Effector memory CD4-positive, alpha-beta T cell (primary cell): ENCODE measurements around the gene BTG4.

Source experiments
- DNase-seq, 3 donors: peaks; one replicate each; pipeline ENCODE4 v3.0.0-alpha.2; 2020
- H3K27ac ChIP-seq: 2 replicates; pipeline ENCODE4 v1.7.0; 2013; ENCODE audit warnings: mild to moderate bottlenecking, low read length, moderate library complexity; ENCODE audit not compliant: insufficient read depth, poor library complexity, severe bottlenecking
- H3K27me3 ChIP-seq: replicated peaks from 2 replicates; pipeline ENCODE4 v1.7.0; 2013; ENCODE audit warnings: mild to moderate bottlenecking, low read length; ENCODE audit not compliant: insufficient read depth, control insufficient read depth, poor library complexity, severe bottlenecking
- H3K36me3 ChIP-seq: 2 replicates; pipeline ENCODE4 v1.7.0; 2013; ENCODE audit warnings: mild to moderate bottlenecking, low read length, moderate library complexity; ENCODE audit not compliant: control insufficient read depth, insufficient read depth
- H3K4me1 ChIP-seq: 2 replicates; pipeline ENCODE4 v1.7.0; 2013; ENCODE audit warnings: low read length, mild to moderate bottlenecking; ENCODE audit not compliant: control insufficient read depth, insufficient read depth, poor library complexity, severe bottlenecking
- H3K4me3 ChIP-seq: 2 replicates; pipeline ENCODE4 v1.7.0; 2013; ENCODE audit warnings: low read length, low read depth, mild to moderate bottlenecking; ENCODE audit not compliant: insufficient read depth, poor library complexity, severe bottlenecking
- H3K9me3 ChIP-seq: 2 replicates; pipeline ENCODE4 v1.7.0; 2013; ENCODE audit warnings: mild to moderate bottlenecking, low read length, moderate library complexity; ENCODE audit not compliant: control insufficient read depth

BTG4 gene

GRCh38 chr11:111524056-111524455 lies 11.9 kb upstream of the BTG4 start:
- H3K27me3 ChIP-seq: peaks cover 3% of the 10 kb centered on the region
- DNase-seq: no peak
- no peak overlapping the region for H3K27ac ChIP-seq
- H3K4me1 ChIP-seq: no peaks in the 10 kb centered on the region
- H3K36me3 ChIP-seq: no peaks in the 10 kb centered on the region
- no peaks in the 10 kb centered on the region for H3K9me3 ChIP-seq
- no peak overlapping the region for H3K4me3 ChIP-seq

GRCh38 chr11:111523343-111523742 lies 11.2 kb upstream of the BTG4 start:
- DNase-seq: no peak
- Histone ChIP-seq H3K27ac (no peak overlapping the region), H3K4me1 (no peaks in the 10 kb centered on the region)

GRCh38 chr11:111522426-111522825 lies 10.2 kb upstream of the BTG4 start:
- no peak for DNase-seq
- Histone ChIP-seq H3K27me3 (peaks cover 3% of the 10 kb centered on the region), H3K27ac (no peak overlapping the region), H3K4me3 (no peak overlapping the region), H3K36me3 (no peaks in the 10 kb centered on the region), H3K4me1 (no peaks in the 10 kb centered on the region), H3K9me3 (no peaks in the 10 kb centered on the region)

More at GRCh38 chr11:111523343-111523742, 11.2 kb upstream of the BTG4 start:
- no peaks in the 10 kb centered on the region for H3K9me3 ChIP-seq
- peaks cover 3% of the 10 kb centered on the region for H3K27me3 ChIP-seq
- no peak overlapping the region for H3K4me3 ChIP-seq
- H3K36me3 ChIP-seq: no peaks in the 10 kb centered on the region

DNA sequence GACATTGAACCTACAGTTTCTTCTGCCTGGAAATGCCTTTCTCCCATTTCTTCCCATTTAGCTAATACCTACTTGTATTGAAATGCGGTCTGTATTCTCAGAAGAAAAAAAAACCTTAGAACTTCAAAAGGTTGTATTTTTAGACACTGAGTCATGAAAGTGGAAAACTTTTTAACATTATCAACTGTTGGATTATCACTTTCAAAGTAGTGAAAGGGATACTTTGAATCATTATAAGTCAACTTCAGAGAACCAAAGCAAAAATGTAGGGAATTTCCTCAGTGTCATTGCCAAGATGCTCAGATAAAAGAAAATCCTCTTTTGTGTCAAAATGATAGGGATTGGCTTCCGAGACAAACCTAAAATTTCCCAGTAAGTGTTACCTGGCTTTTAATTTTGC lies 8.9 kb upstream of the BTG4 start:
- Histone ChIP-seq H3K4me3 (no peak overlapping the region), H3K36me3 (no peaks in the 10 kb centered on the region), H3K4me1 (no peaks in the 10 kb centered on the region), H3K27ac (no peak overlapping the region), H3K9me3 (no peaks in the 10 kb centered on the region), H3K27me3 (peaks cover 3% of the 10 kb centered on the region)
- DNase-seq: no peak

DNA sequence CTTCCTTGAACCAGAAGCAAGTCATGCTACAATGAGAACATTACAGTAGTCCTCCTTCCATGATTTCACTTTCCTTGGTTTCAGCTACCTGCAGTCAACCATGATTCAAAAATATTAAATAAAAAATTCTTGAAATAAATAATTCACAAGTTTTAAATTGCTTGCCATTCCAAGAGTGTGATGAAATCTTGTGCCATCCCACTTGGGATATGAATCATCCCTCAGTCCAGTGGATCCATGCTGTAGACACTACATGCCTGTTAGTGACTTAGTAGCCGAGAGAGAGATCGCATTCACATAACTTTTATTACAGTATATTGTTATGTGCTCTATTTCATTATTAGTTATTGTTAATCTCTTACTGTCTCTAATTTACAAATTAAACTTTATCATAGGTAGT lies 8.4 kb upstream of the BTG4 start:
- H3K36me3 ChIP-seq: no peaks in the 10 kb centered on the region
- H3K9me3 ChIP-seq: no peaks in the 10 kb centered on the region
- H3K27ac ChIP-seq: no peak overlapping the region
- peaks cover 3% of the 10 kb centered on the region for H3K27me3 ChIP-seq
- no peaks in the 10 kb centered on the region for H3K4me1 ChIP-seq
- no peak overlapping the region for H3K4me3 ChIP-seq
- no peak for DNase-seq

GRCh38 chr11:111518668-111519067 lies 6.5 kb upstream of the BTG4 start:
- no peaks in the 10 kb centered on the region for H3K36me3 ChIP-seq
- no peak for DNase-seq
- no peak overlapping the region for H3K27ac ChIP-seq
- H3K4me3 ChIP-seq: no peak overlapping the region
- peaks cover 11% of the 10 kb centered on the region for H3K27me3 ChIP-seq
- H3K4me1 ChIP-seq: no peaks in the 10 kb centered on the region
- no peaks in the 10 kb centered on the region for H3K9me3 ChIP-seq

DNA sequence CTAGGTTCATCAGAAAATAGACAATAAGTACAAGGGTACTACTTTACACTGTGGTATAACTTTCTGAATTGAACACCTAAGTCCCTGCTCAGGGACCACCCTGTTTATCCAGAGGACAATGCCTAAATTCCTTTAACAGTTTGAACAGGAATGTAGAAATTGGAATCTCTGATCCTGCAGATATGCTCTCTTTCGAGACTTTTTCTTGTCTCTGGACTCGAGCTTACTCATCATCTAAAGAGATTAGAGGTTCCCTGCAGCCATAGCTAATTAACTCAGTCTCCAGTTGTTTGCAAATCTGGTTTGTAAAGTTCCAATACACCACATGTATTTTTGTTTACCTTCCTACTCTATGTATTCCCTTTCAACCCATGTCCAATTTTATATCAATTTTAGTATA lies 3.4 kb upstream of the BTG4 start:
- Histone ChIP-seq H3K4me1 (peaks cover 6% of the 10 kb centered on the region), H3K4me3 (no peak overlapping the region), H3K27me3 (peaks cover 30% of the 10 kb centered on the region), H3K27ac (no peak overlapping the region), H3K36me3 (no peaks in the 10 kb centered on the region), H3K9me3 (no peaks in the 10 kb centered on the region)
- DNase-seq: no peak

GRCh38 chr11:111514216-111515031 lies 2.2 kb upstream of the BTG4 start, which contains the start of gene HOATZ:
Gene HOATZ (plus strand): TSS chr11:111514778. CDS start chr11:111514785, 7 bp downstream.
- H3K4me3 ChIP-seq: no peak within 1 kb of the TSS

DNA sequence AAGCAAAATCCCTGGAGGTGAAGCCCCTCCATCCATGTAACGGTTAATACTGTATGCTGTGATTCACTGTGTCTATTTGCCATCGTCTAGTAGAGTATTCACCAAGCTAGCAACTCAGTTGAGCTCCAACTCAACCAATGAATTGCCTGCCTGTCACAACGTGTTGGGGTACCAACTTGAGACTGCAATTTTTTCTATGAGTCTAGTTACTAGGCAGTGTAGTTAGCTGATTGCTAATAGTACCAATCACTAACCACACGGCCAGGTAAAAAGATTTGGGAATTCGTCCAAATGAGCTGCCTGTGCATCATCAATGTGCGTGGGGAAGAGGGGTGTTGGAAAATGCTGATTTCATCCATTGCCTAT lies 1.0 kb upstream of the BTG4 start:
- H3K27ac ChIP-seq: no peak overlapping the region

More at GRCh38 chr11:111514216-111515031, 2.2 kb upstream of the BTG4 start, which contains the start of gene HOATZ:
- DNase-seq: no peak
- peaks cover 6% of the 10 kb centered on the region for H3K4me1 ChIP-seq
- H3K27me3 ChIP-seq: peaks cover 30% of the 10 kb centered on the region
- no peaks in the 10 kb centered on the region for H3K36me3 ChIP-seq
- H3K9me3 ChIP-seq: no peaks in the 10 kb centered on the region
- H3K27ac ChIP-seq: no peak within 1 kb of the TSS

GRCh38 chr11:111510311-111510710 lies 1.9 kb downstream of the BTG4 start:
- peaks cover 32% of the 10 kb centered on the region for H3K27me3 ChIP-seq
- H3K9me3 ChIP-seq: no peaks in the 10 kb centered on the region
- H3K4me1 ChIP-seq: peaks cover 6% of the 10 kb centered on the region
- H3K36me3 ChIP-seq: no peaks in the 10 kb centered on the region
- DNase-seq: no peak
- H3K4me3 ChIP-seq: no peak overlapping the region
- no peak overlapping the region for H3K27ac ChIP-seq

More for the DNA sequence above, 1.0 kb upstream of the BTG4 start:
- H3K4me1 ChIP-seq: peaks cover 6% of the 10 kb centered on the region
- no peak overlapping the region for H3K4me3 ChIP-seq
- DNase-seq: no peak
- H3K9me3 ChIP-seq: no peaks in the 10 kb centered on the region
- peaks cover 32% of the 10 kb centered on the region for H3K27me3 ChIP-seq
- H3K36me3 ChIP-seq: no peaks in the 10 kb centered on the region
